ENCODE results near the gene CNOT2. TPM values are rescaled to one million over a fixed set of nuclear protein-coding genes. Genes with fewer than 3 reads are reported as not detected.

Gene CNOT2
- total and polyA plus RNA-seq, 4 donors, result 17.5 to 93.4 (median 49.0) TPM

- TF ChIP-seq RXRA (IDR thresholded peaks at IDR 0.05), result no peak
- TF ChIP-seq FOXA1 (IDR thresholded peaks at IDR 0.05), result no peak
- TF ChIP-seq REST (IDR thresholded peaks at IDR 0.05), result no peak
- no peak for TF ChIP-seq GABPA (IDR thresholded peaks at IDR 0.05 in 1 of 2, conservative IDR thresholded peaks at IDR 0.05 in 1 of 2)
- no peak for TF ChIP-seq MAX (IDR thresholded peaks at IDR 0.05)
- no peak for TF ChIP-seq SP1 (IDR thresholded peaks at IDR 0.05)
- TF ChIP-seq HNF4G (IDR thresholded peaks at IDR 0.05), result no peak
- no peak for TF ChIP-seq EGR1 (IDR thresholded peaks at IDR 0.05; ENCODE audit: low read depth in 2 of 2)
- no peak for TF ChIP-seq ATF3 (IDR thresholded peaks at IDR 0.05)
- TF ChIP-seq HNF4A (conservative IDR thresholded peaks at IDR 0.05), result no peak
- no peak for TF ChIP-seq RAD21 (IDR thresholded peaks at IDR 0.05)
- TF ChIP-seq FOXA2 (IDR thresholded peaks at IDR 0.05), result no peak
- TF ChIP-seq TAF1 (conservative IDR thresholded peaks at IDR 0.05), result no peak
- TF ChIP-seq JUND (IDR thresholded peaks at IDR 0.05), result no peak
- no peak for TF ChIP-seq NR2F2 (IDR thresholded peaks at IDR 0.05)
- TF ChIP-seq CTCF (IDR thresholded peaks at IDR 0.05; ENCODE audit: low read depth, low read length, missing input control), result no peak
- no peak for TF ChIP-seq ZBTB33 (IDR thresholded peaks at IDR 0.05)
- TF ChIP-seq YY1 (IDR thresholded peaks at IDR 0.05), result no peak
- no peak for DNase-seq (ENCODE audit: low spot score)
- H3K27me3 ChIP-seq (ENCODE audit: control insufficient read depth in 4 of 4, insufficient read depth in 4 of 4, low read length in 3 of 4), result no peaks in the 10 kb centered on the region
- no peak overlapping the region for H3K9ac ChIP-seq (ENCODE audit: low read depth in 1 of 2, low read length in 2 of 2)
- H3K4me1 ChIP-seq (ENCODE audit: control insufficient read depth in 4 of 4, insufficient read depth in 4 of 4, low read length in 3 of 4), result peaks cover 0 to 2% (median 0%) of the 10 kb centered on the region in 4 donors
- peaks cover 0 to 7% (median 4%) of the 10 kb centered on the region in 4 donors for H3K36me3 ChIP-seq (ENCODE audit: control insufficient read depth in 4 of 4, insufficient read depth in 3 of 4, low read depth in 1 of 4, low read length in 3 of 4)
- H3K27ac ChIP-seq (ENCODE audit: low read depth in 1 of 2, low read length in 2 of 2), result no peak overlapping the region
- 98% methylated on average over 2 of the region's 2 CpGs for WGBS
- H3K4me3 ChIP-seq (ENCODE audit: low read depth in 1 of 3, low read length in 3 of 3), result no peak overlapping the region
- no peaks in the 10 kb centered on the region for H3K9me3 ChIP-seq (ENCODE audit: control insufficient read depth in 4 of 4, low read length in 3 of 4)
Measured at GRCh38 chr12:70288817-70289216, 45.6 kb downstream of the CNOT2 start.

Data from liver (tissue), 9 donors.